Astrocyte of the cerebellum (primary cell): Measurements from ENCODE around the gene TEX48.

Source experiments
- DNase-seq: peaks from one replicate; pipeline ENCODE4 v3.0.0-alpha.2; 2011; ENCODE audit warnings: low read depth
- H3K4me3 ChIP-seq: 2 replicates; pipeline ENCODE4 v1.5.1; 2011; ENCODE audit warnings: mild to moderate bottlenecking, low read depth, low read length, moderate library complexity
- in situ Hi-C: cut with HindIII; loops from 2 replicates; pipeline ENCODE4 v1.10.0; 2017; ENCODE audit warnings: low sequenced_read_pairs
- TF ChIP-seq, protein P1 (sequence below): IDR thresholded peaks from 2 replicates; pipeline ENCODE4 v1.5.1; 2012; ENCODE audit warnings: low read length, low read depth, moderate library complexity, mild to moderate bottlenecking; ENCODE audit errors: missing control alignments

The TEX48 gene

DNA sequence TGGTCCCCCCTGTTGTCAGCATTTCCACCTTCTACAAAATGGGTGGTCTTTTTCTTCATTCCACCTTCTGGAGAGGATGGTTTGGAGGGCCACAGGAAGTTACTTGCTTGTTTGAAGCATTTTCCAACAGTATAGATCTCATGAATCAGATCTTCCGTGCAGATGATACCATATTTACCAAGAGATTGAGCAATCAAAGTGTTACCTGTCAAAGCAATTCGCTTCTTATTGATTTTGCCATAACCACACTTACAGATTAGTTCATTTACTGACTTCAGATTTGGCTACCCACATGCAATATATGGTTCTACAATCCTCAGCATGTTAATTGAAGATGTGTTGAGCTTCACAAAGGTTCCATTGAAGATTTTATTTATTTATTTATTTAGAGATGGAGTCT lies 14.0 kb upstream of the TEX48 start:
- no peak for DNase-seq
- TF ChIP-seq, protein P1, sequence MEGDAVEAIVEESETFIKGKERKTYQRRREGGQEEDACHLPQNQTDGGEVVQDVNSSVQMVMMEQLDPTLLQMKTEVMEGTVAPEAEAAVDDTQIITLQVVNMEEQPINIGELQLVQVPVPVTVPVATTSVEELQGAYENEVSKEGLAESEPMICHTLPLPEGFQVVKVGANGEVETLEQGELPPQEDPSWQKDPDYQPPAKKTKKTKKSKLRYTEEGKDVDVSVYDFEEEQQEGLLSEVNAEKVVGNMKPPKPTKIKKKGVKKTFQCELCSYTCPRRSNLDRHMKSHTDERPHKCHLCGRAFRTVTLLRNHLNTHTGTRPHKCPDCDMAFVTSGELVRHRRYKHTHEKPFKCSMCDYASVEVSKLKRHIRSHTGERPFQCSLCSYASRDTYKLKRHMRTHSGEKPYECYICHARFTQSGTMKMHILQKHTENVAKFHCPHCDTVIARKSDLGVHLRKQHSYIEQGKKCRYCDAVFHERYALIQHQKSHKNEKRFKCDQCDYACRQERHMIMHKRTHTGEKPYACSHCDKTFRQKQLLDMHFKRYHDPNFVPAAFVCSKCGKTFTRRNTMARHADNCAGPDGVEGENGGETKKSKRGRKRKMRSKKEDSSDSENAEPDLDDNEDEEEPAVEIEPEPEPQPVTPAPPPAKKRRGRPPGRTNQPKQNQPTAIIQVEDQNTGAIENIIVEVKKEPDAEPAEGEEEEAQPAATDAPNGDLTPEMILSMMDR = no peak
- H3K4me3 ChIP-seq = no peak overlapping the region
- in situ Hi-C loops = no loop called here

- TF ChIP-seq, protein P1 = no peak
- DNase-seq = no peak
- in situ Hi-C loops = no loop called here
- no peak overlapping the region for H3K4me3 ChIP-seq
Measured at GRCh38 chr9:114694719-114695269, 12.8 kb upstream of the TEX48 start.

DNA sequence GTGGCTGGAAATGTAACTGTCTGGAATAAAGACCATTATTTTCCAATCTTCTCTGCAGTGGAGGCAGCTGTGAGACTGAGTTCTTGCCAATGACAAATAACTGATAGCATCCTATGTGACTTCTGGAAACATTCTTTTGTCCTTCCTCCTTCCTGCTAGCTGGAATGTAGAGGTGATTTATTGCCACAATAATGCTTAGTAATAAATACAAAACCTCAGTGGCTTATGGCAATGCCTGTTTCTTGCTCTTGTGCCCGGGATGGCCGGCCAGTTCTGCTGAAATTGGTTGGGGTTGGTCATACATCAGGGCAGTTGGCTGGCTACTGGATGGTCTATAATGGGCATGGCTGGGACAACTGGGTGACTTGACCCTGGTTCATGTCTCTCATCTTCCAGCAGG lies 12.2 kb upstream of the TEX48 start:
- no peak for DNase-seq
- no peak overlapping the region for H3K4me3 ChIP-seq
- in situ Hi-C loops = no loop called here
- TF ChIP-seq, protein P1 = no peak

DNA sequence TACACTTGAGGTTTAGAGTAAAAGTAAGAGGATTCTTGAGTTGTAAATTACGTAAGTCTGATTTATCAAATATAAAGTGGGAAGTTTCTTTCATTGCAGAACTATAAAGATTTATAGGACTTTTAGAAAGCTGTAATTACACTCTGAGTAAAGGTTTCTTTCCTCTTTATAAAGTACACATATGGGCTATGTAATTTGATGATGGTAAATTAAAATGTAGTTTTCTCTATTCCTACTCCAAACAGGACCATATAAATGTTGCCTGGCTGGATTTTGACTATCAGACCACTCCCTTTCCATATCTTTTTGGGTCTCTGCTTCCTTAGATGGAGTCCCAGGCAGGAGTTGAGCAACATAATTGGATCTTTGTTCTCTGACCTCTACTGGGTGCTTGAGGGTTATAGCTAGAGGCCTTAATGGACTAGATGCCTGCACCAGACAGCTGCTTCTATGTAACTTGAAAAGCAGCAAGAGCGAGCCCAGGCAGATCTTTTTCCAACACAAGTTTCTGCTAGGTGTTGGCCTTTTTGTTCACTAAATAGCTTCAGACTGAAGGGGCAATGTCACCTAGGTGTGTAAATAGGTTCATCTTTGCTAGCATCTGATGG lies 11.4 kb upstream of the TEX48 start:
- in situ Hi-C loops = no loop called here
- DNase-seq = no peak
- H3K4me3 ChIP-seq = no peak overlapping the region
- TF ChIP-seq, protein P1 = no peak

GRCh38 chr9:114691956-114692295 lies 9.9 kb upstream of the TEX48 start:
- in situ Hi-C loops = no loop called here
- no peak for DNase-seq
- TF ChIP-seq, protein P1 = no peak

GRCh38 chr9:114691046-114691955 lies 9.3 kb upstream of the TEX48 start:
- peak; percentile 67 for DNase-seq
- in situ Hi-C loops = no loop called here
- no peak overlapping the region for H3K4me3 ChIP-seq

More at GRCh38 chr9:114691956-114692295, 9.9 kb upstream of the TEX48 start:
- H3K4me3 ChIP-seq = no peak overlapping the region

More at GRCh38 chr9:114691046-114691955, 9.3 kb upstream of the TEX48 start:
- TF ChIP-seq, protein P1 = no peak
